K562 (cell line): ENCODE data around the gene ATP9A. TPM values are rescaled to one million over a fixed set of nuclear protein-coding genes. Genes with fewer than 3 reads are reported as not detected.

Experiments
- CBX2 ChIP-seq: fragments of 200-600 bp; sonication (generic); IDR thresholded peaks from one replicate; pipeline ENCODE4 v1.6.1; 2012; ENCODE audit warnings: mild to moderate bottlenecking, low read length, inconsistent platforms; ENCODE audit not compliant: insufficient read depth, poor library complexity, severe bottlenecking
- CTBP1 ChIP-seq: fragments of 450-650 bp; IDR thresholded peaks from 2 replicates; pipeline ENCODE4 v1.6.1; 2016; ENCODE audit warnings: borderline replicate concordance
- ESRRB ChIP-seq: fragments of 250-450 bp; sonication (Bioruptor Pico); IDR thresholded peaks from 2 replicates; pipeline ENCODE4 v1.5.0; 2020; ENCODE audit warnings: mild to moderate bottlenecking, moderate library complexity, borderline replicate concordance
- HNRNPLL ChIP-seq: fragments of 200-400 bp; formaldehyde crosslinking; IDR thresholded peaks from 2 replicates; pipeline ENCODE4 v1.6.1; 2017; ENCODE audit warnings: low read length, low read depth, mild to moderate bottlenecking; ENCODE audit not compliant: poor library complexity, severe bottlenecking
- PTTG1 ChIP-seq: fragments of 450-650 bp; IDR thresholded peaks from 2 replicates; pipeline ENCODE4 v1.6.1; 2016; ENCODE audit warnings: low read depth, mild to moderate bottlenecking, missing genetic modification characterization, missing compliant biosample characterization
- PURB ChIP-seq: sonication (generic); formaldehyde crosslinking; IDR thresholded peaks from 2 replicates; pipeline ENCODE4 v1.9.0; 2021; ENCODE audit warnings: low read depth, mild to moderate bottlenecking, missing genetic modification reagents
- RFX7 ChIP-seq: fragments of 250-450 bp; sonication (Bioruptor Pico); IDR thresholded peaks from 2 replicates; pipeline ENCODE4 v1.5.1; 2021; ENCODE audit warnings: mild to moderate bottlenecking
- ZBTB8A ChIP-seq: fragments of 450-650 bp; IDR thresholded peaks from 2 replicates; pipeline ENCODE4 v1.6.1; 2018; ENCODE audit warnings: mild to moderate bottlenecking, moderate library complexity; ENCODE audit not compliant: partially characterized antibody
- ZNF174 ChIP-seq: fragments of 250-450 bp; sonication (Bioruptor Pico); IDR thresholded peaks from 2 replicates; pipeline ENCODE4 v1.4.0; 2020; ENCODE audit warnings: mild to moderate bottlenecking
- polyA plus RNA-seq, 8 experiments: library from polyadenylated mRNA; depleted of rRNA in 4 of 8; stranded (reverse) in 5 of 8; unstranded in 3 of 8; fragments of >200 nt; fragmentation: Nextera tagmentation in 2 of 8; fragmentation: Illumina TruSeq in 1 of 8; extraction: Ambion mirVana in 2 of 8; extraction: Trizol in 1 of 8; gene quantifications; 2 replicates each; pipeline versions ENCODE4 v1.2.1 to v1.2.3, GENCODE V29; 2011 to 2014; ENCODE audit warnings: inconsistent platforms in 1 of 8, missing spikeins in 1 of 8
- total RNA-seq, 7 experiments: library from RNA; depleted of rRNA in 6 of 7; stranded (reverse); fragments of >200 nt in 6 of 7; fragmentation: Illumina TruSeq in 2 of 7; extraction: Trizol in 2 of 7; gene quantifications; 2 replicates each; pipeline versions ENCODE4 v1.2.1 to v1.2.3, GENCODE V29; 2011 to 2021; ENCODE audit warnings: low replicate concordance in 1 of 7
- TF ChIP-seq, protein P1 (sequence below): fragments of 250-450 bp; sonication (Bioruptor Pico); IDR thresholded peaks from 2 replicates; pipeline ENCODE4 v1.5.0; 2021; ENCODE audit warnings: mild to moderate bottlenecking, borderline replicate concordance
- TF ChIP-seq, protein P2 (sequence below), 2 experiments: fragments of 450-650 bp in 1 of 2; sonication (generic) in 1 of 2; formaldehyde crosslinking in 1 of 2; IDR thresholded peaks; 2 replicates each; pipeline versions ENCODE4 v1.7.1 to v1.9.0; 2016 to 2022; ENCODE audit warnings: inconsistent platforms in 1 of 2, mild to moderate bottlenecking in 1 of 2, missing genetic modification reagents in 1 of 2
- TF ChIP-seq, protein P3 (sequence below), 2 experiments: fragments of 450-650 bp in 1 of 2; IDR thresholded peaks; 2 replicates each; pipeline ENCODE4 v1.6.1; 2011 to 2017; ENCODE audit warnings: low read depth in 2 of 2, antibody characterized with exemption in 1 of 2, borderline replicate concordance in 1 of 2, low read length in 1 of 2, mild to moderate bottlenecking in 1 of 2, mixed read lengths in 1 of 2; ENCODE audit not compliant: control insufficient read depth in 1 of 2

The ATP9A gene
- total and polyA plus RNA-seq, 9 of the 15 experiments (the other 6 are each of a cell fraction or from before 2014, with no cell fraction given) = 0.18 to 0.62 (median 0.29) TPM

DNA sequence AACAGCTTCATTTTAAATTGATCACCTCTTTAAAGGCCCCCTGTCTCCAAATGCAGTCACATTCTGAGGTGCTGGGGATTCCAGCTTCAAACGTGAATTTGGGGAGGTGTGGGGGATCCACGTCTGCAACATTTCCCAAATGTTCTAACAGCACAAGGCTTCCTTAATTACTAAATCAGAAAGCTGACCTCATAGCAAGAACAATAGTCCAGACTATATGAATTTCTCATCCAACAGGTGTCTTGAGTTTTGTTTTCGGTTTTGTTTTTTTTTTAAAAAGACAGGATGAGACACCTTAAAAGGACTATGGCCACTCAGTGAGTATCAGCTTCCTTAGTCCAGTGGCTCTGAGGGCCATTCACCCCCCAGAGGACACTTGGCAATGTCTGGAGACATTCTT is 11.5 kb downstream of the ATP9A start (continued):
- TF ChIP-seq, protein P1, sequence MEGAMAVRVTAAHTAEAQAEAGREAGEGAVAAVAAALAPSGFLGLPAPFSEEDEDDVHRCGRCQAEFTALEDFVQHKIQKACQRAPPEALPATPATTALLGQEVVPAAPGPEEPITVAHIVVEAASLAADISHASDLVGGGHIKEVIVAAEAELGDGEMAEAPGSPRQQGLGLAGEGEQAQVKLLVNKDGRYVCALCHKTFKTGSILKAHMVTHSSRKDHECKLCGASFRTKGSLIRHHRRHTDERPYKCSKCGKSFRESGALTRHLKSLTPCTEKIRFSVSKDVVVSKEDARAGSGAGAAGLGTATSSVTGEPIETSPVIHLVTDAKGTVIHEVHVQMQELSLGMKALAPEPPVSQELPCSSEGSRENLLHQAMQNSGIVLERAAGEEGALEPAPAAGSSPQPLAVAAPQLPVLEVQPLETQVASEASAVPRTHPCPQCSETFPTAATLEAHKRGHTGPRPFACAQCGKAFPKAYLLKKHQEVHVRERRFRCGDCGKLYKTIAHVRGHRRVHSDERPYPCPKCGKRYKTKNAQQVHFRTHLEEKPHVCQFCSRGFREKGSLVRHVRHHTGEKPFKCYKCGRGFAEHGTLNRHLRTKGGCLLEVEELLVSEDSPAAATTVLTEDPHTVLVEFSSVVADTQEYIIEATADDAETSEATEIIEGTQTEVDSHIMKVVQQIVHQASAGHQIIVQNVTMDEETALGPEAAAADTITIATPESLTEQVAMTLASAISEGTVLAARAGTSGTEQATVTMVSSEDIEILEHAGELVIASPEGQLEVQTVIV = no peak
- no peak for TF ChIP-seq HNRNPLL
- TF ChIP-seq, protein P2, sequence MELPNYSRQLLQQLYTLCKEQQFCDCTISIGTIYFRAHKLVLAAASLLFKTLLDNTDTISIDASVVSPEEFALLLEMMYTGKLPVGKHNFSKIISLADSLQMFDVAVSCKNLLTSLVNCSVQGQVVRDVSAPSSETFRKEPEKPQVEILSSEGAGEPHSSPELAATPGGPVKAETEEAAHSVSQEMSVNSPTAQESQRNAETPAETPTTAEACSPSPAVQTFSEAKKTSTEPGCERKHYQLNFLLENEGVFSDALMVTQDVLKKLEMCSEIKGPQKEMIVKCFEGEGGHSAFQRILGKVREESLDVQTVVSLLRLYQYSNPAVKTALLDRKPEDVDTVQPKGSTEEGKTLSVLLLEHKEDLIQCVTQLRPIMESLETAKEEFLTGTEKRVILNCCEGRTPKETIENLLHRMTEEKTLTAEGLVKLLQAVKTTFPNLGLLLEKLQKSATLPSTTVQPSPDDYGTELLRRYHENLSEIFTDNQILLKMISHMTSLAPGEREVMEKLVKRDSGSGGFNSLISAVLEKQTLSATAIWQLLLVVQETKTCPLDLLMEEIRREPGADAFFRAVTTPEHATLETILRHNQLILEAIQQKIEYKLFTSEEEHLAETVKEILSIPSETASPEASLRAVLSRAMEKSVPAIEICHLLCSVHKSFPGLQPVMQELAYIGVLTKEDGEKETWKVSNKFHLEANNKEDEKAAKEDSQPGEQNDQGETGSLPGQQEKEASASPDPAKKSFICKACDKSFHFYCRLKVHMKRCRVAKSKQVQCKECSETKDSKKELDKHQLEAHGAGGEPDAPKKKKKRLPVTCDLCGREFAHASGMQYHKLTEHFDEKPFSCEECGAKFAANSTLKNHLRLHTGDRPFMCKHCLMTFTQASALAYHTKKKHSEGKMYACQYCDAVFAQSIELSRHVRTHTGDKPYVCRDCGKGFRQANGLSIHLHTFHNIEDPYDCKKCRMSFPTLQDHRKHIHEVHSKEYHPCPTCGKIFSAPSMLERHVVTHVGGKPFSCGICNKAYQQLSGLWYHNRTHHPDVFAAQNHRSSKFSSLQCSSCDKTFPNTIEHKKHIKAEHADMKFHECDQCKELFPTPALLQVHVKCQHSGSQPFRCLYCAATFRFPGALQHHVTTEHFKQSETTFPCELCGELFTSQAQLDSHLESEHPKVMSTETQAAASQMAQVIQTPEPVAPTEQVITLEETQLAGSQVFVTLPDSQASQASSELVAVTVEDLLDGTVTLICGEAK (IDR thresholded peaks at IDR 0.05) = no peak
- TF ChIP-seq, protein P2 (CRISPR knock-in tag; IDR thresholded peaks at IDR 0.05) = no peak
- TF ChIP-seq, protein P3, sequence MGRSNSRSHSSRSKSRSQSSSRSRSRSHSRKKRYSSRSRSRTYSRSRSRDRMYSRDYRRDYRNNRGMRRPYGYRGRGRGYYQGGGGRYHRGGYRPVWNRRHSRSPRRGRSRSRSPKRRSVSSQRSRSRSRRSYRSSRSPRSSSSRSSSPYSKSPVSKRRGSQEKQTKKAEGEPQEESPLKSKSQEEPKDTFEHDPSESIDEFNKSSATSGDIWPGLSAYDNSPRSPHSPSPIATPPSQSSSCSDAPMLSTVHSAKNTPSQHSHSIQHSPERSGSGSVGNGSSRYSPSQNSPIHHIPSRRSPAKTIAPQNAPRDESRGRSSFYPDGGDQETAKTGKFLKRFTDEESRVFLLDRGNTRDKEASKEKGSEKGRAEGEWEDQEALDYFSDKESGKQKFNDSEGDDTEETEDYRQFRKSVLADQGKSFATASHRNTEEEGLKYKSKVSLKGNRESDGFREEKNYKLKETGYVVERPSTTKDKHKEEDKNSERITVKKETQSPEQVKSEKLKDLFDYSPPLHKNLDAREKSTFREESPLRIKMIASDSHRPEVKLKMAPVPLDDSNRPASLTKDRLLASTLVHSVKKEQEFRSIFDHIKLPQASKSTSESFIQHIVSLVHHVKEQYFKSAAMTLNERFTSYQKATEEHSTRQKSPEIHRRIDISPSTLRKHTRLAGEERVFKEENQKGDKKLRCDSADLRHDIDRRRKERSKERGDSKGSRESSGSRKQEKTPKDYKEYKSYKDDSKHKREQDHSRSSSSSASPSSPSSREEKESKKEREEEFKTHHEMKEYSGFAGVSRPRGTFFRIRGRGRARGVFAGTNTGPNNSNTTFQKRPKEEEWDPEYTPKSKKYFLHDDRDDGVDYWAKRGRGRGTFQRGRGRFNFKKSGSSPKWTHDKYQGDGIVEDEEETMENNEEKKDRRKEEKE (IDR thresholded peaks at IDR 0.05; ENCODE audit: borderline replicate concordance in 1 of 2, control insufficient read depth in 1 of 2, low read depth in 2 of 2, low read length in 1 of 2) = no peak
- TF ChIP-seq PURB (CRISPR knock-in tag) = no peak
- no peak for TF ChIP-seq ESRRB (CRISPR knock-in tag)
- TF ChIP-seq CBX2 = no peak
- TF ChIP-seq CTBP1 = no peak
- TF ChIP-seq PTTG1 (tag) = no peak
- no peak for TF ChIP-seq ZBTB8A
- no peak for TF ChIP-seq RFX7 (CRISPR knock-in tag)
- no peak for TF ChIP-seq ZNF174 (CRISPR knock-in tag)
